Pulmonary artery endothelial cell (primary cell): ENCODE measurements around the gene E2F2. TPM values are rescaled to one million over a fixed set of nuclear protein-coding genes. Genes with fewer than 3 reads are reported as not detected.

ENCODE experiments used
- DNase-seq: peaks from one replicate; pipeline ENCODE4 v3.0.0-alpha.2; 2011; ENCODE audit warnings: low read depth, low spot score
- total RNA-seq: library from RNA; depleted of rRNA; stranded (reverse); fragments of >200 nt; gene quantifications from 2 replicates; pipeline ENCODE4 v1.2.3, GENCODE V29; 2014

Gene E2F2
- total RNA-seq, 1 donor from 2014 or later, result 2.1 TPM

GRCh38 chr1:23463286-23463685 is 67.7 kb downstream of the E2F2 start:
- DNase-seq, result no peak

GRCh38 chr1:23462766-23463165 is 68.3 kb downstream of the E2F2 start:
- no peak for DNase-seq

DNA sequence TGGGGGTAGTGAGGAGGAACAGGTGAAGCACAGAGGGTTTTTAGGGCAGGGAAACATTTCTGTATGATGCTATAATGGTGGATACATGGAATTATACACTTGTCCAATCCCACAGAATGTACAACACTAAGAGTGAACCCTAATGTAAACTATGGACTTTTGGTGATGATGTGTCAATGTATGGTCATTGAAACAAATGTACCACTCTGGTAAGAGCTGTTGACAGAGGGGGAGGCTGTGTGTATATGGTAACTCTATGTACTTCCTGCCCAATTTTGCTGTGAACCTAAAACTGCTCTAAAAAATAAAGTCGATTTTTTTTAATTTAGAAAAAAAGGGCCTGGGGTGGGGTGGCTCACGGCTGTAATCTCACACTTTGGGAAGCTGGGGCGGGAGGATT is 70.0 kb downstream of the E2F2 start:
- DNase-seq, result no peak

DNA sequence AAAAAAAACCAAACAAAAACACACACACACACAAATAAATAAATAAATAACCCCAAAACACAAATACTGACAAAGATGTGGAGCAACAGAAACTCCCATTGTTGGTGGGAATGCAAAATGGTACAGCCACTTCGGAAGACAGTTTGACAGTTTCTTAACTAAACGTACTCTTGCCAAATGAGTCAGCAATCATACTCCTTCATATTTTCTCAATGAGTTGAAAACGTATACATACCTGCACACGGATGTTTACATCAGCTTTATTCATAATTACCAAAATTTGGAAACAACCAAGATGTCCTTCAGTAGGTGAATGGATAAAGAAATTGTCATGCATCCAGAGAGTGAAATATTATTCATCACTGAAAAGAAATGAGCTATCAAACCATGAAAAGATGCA is 70.5 kb downstream of the E2F2 start:
- DNase-seq, result no peak

- no peak for DNase-seq
Observed at GRCh38 chr1:23459338-23459757, 71.7 kb downstream of the E2F2 start.

Other genes starting within 250 kb of the E2F2 start
- 130 and 171 TPM in 2 replicates for gene HNRNPR, start 186.9 kb downstream of the E2F2 start, total RNA-seq
- gene ZNF436, start 161.4 kb downstream of the E2F2 start, total RNA-seq, result 15.2 and 21.1 TPM in 2 replicates
- 0.40 and 1.1 TPM in 2 replicates for gene TCEA3, start 106.5 kb downstream of the E2F2 start, total RNA-seq
- gene ASAP3, start 47.1 kb downstream of the E2F2 start, total RNA-seq, result 8.0 and 12.6 TPM in 2 replicates
- gene ID3, start 28.3 kb upstream of the E2F2 start, total RNA-seq, result 189 and 206 TPM in 2 replicates
- gene RPL11, start 160.6 kb upstream of the E2F2 start, total RNA-seq, result 1,249 and 1,951 TPM in 2 replicates
- 22.9 and 27.3 TPM in 2 replicates for gene ELOA, start 212.2 kb upstream of the E2F2 start, total RNA-seq
- 45.6 and 48.2 TPM in 2 replicates for gene PITHD1, start 247.2 kb upstream of the E2F2 start, total RNA-seq